CD14-positive monocyte (primary cell): ENCODE measurements around the gene IKZF3. TPM values are rescaled to one million over a fixed set of nuclear protein-coding genes. Genes with fewer than 3 reads are reported as not detected.

ENCODE experiments used
- DNase-seq, 3 donors: peaks; one replicate each; pipeline ENCODE4 v3.0.0-alpha.2; 2011 to 2022
- H2AFZ ChIP-seq: 2 replicates; pipeline ENCODE4 v1.6.0; 2012; ENCODE audit warnings: mild to moderate bottlenecking, low read depth, low read length, inconsistent platforms; ENCODE audit not compliant: insufficient read depth, poor library complexity, severe bottlenecking
- H3K27ac ChIP-seq, 2 donors: 1 replicate in 1 of 2; 2 replicates in 1 of 2; pipeline ENCODE4 v1.5.1; 2012 to 2013; ENCODE audit warnings: low read length in 2 of 2, control low read depth in 1 of 2, inconsistent platforms in 1 of 2, low read depth in 1 of 2, mild to moderate bottlenecking in 1 of 2
- H3K27me3 ChIP-seq, 2 donors: one replicate each; pipeline versions ENCODE4 v1.6.0 to v1.6.1; 2011 to 2013; ENCODE audit warnings: low read length in 2 of 2; ENCODE audit not compliant: control insufficient read depth in 2 of 2, insufficient read depth in 2 of 2
- H3K36me3 ChIP-seq, 2 donors: replicated peaks in 1 of 2; 1 replicate in 1 of 2; 2 replicates in 1 of 2; pipeline versions ENCODE4 v1.5.1 to v1.6.1; 2012 to 2013; ENCODE audit warnings: low read length in 2 of 2, control low read depth in 1 of 2, inconsistent platforms in 1 of 2, mild to moderate bottlenecking in 1 of 2; ENCODE audit not compliant: insufficient read depth in 2 of 2, control insufficient read depth in 1 of 2
- H3K4me1 ChIP-seq, 2 donors: 1 replicate in 1 of 2; 2 replicates in 1 of 2; pipeline versions ENCODE4 v1.5.1 to v1.6.1; 2012 to 2013; ENCODE audit warnings: low read length in 2 of 2, control low read depth in 1 of 2, inconsistent platforms in 1 of 2, mild to moderate bottlenecking in 1 of 2, moderate library complexity in 1 of 2; ENCODE audit not compliant: insufficient read depth in 2 of 2, control insufficient read depth in 1 of 2
- H3K4me2 ChIP-seq: replicated peaks from 2 replicates; pipeline ENCODE3; 2012; ENCODE audit warnings: low read length, moderate library complexity, mild to moderate bottlenecking; ENCODE audit not compliant: poor library complexity, severe bottlenecking; ENCODE audit errors: extremely low read depth
- H3K4me3 ChIP-seq, 3 experiments: fragments of 200-600 bp in 1 of 3; sonication (generic) in 1 of 3; replicated peaks in 1 of 3; 1 replicate in 2 of 3; 2 replicates in 1 of 3; pipeline ENCODE4 v1.5.1; 2011 to 2013; ENCODE audit warnings: low read length in 3 of 3, mild to moderate bottlenecking in 3 of 3, control low read depth in 2 of 3, low read depth in 2 of 3, inconsistent platforms in 1 of 3, moderate library complexity in 1 of 3
- H3K79me2 ChIP-seq: 2 replicates; pipeline ENCODE4 v1.6.0; 2012; ENCODE audit warnings: mild to moderate bottlenecking, control low read depth, inconsistent platforms, low read length, moderate library complexity; ENCODE audit not compliant: insufficient read depth
- H3K9ac ChIP-seq: 2 replicates; pipeline ENCODE4 v1.6.0; 2017; ENCODE audit warnings: low read length, mild to moderate bottlenecking; ENCODE audit not compliant: insufficient read depth, poor library complexity, severe bottlenecking
- H3K9me3 ChIP-seq, 2 donors: replicated peaks in 1 of 2; 1 replicate in 1 of 2; 2 replicates in 1 of 2; pipeline versions ENCODE4 v1.5.1 to v1.6.1; 2012 to 2013; ENCODE audit warnings: low read length in 2 of 2, control low read depth in 1 of 2; ENCODE audit not compliant: control insufficient read depth in 1 of 2, insufficient read depth in 1 of 2
- H4K20me1 ChIP-seq: 2 replicates; pipeline ENCODE4 v1.6.0; 2012; ENCODE audit warnings: mild to moderate bottlenecking, low read length, control low read depth, moderate library complexity; ENCODE audit not compliant: insufficient read depth
- H3K27ac Mint-ChIP-seq, 7 donors: one replicate each; pipeline ENCODE4 v1.8.0; 2020; ENCODE audit warnings: mild to moderate bottlenecking in 7 of 7, mixed read lengths in 7 of 7, moderate library complexity in 6 of 7, inconsistent platforms in 2 of 7
- H3K27me3 Mint-ChIP-seq, 3 donors: one replicate each; pipeline ENCODE4 v1.8.0; 2021 to 2022; ENCODE audit warnings: low read depth in 3 of 3, mild to moderate bottlenecking in 3 of 3, mixed read lengths in 3 of 3, moderate library complexity in 3 of 3, inconsistent platforms in 1 of 3
- H3K36me3 Mint-ChIP-seq, 2 donors: one replicate each; pipeline ENCODE4 v1.8.0; 2020; ENCODE audit warnings: mixed read lengths in 2 of 2, inconsistent platforms in 1 of 2, mild to moderate bottlenecking in 1 of 2
- H3K4me1 Mint-ChIP-seq: one replicate; pipeline ENCODE4 v1.8.0; 2020; ENCODE audit warnings: mild to moderate bottlenecking, mixed read lengths
- H3K4me3 Mint-ChIP-seq, 2 donors: one replicate each; pipeline ENCODE4 v1.8.0; 2020; ENCODE audit warnings: mild to moderate bottlenecking in 2 of 2, mixed read lengths in 2 of 2, moderate library complexity in 1 of 2
- H3K9me3 Mint-ChIP-seq, 7 donors: one replicate each; pipeline ENCODE4 v1.8.0; 2020 to 2022; ENCODE audit warnings: mixed read lengths in 7 of 7, mild to moderate bottlenecking in 6 of 7, moderate library complexity in 6 of 7, inconsistent platforms in 2 of 7
- WGBS: methylation state at CpG from one replicate; pipeline ENCODE4 v1.1.5; 2013; ENCODE audit warnings: missing lambda C conversion rate; ENCODE audit not compliant: insufficient coverage; 5-methylcytosine and 5-hydroxymethylcytosine counted together
- intact Hi-C, 2 donors: fragments of 100-400 bp; cut with micrococcal nuclease; formaldehyde crosslinking; loops; one replicate each; pipeline versions ENCODE4 v1.15.0 to v1.15.1; 2023
- polyA plus RNA-seq, 3 donors: library from polyadenylated mRNA; depleted of rRNA in 1 of 3; unstranded in 2 of 3; stranded (reverse) in 1 of 3; fragments of 300-500 nt in 2 of 3; fragments of >200 nt in 1 of 3; fragmentation: Illumina TruSeq in 2 of 3; gene quantifications; 1 replicate in 2 of 3; 2 replicates in 1 of 3; pipeline ENCODE4 v1.2.3, GENCODE V29; 2012 to 2021
- TF ChIP-seq, protein P1 (sequence below): fragments of 200-600 bp; IDR thresholded peaks from one replicate; pipeline ENCODE4 v1.8.0; 2022; ENCODE audit warnings: antibody characterized with exemption, mild to moderate bottlenecking

The IKZF3 gene
- polyA plus RNA-seq, 3 donors: 0.05 to 0.15 (median 0.05) TPM

DNA sequence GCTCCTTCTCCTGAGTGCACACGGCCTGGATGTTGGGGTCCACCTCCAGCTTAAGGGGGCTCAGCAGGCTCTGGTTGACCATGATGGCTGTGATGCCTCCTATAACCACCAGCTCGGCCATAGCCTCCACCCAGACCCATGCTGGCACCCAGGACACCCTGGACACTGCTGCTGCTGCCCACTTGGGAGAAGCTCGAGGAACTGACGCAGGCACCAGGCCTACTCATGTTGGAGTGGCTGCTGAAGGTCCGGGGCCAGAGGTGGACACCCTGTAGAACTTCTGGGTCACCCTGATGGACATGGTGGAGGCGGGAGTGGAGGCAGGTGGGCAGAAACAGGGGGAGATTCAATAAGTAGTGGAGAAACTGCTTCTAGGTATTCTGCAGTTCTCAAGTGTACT, 28.0 kb downstream of the IKZF3 start:
- peaks cover 8 to 29% (median 24%) of the 10 kb centered on the region in 3 donors for H3K27me3 Mint-ChIP-seq
- Histone ChIP-seq H4K20me1 (no peaks in the 10 kb centered on the region), H3K79me2 (no peaks in the 10 kb centered on the region), H3K9ac (no peak overlapping the region), H3K36me3 (no peaks in the 10 kb centered on the region), H3K4me3 (no peak overlapping the region), H3K4me1 (no peaks in the 10 kb centered on the region), H3K27ac (no peak overlapping the region), H3K9me3 (peaks cover 7 to 30% of the 10 kb centered on the region in 2 donors), H2AFZ (no peak overlapping the region), H3K27me3 (peaks cover 0 to 8% of the 10 kb centered on the region in 2 donors), H3K4me2 (no peak overlapping the region)
- intact Hi-C loops: no loop called here
- H3K4me1 Mint-ChIP-seq: no peaks in the 10 kb centered on the region
- no peak overlapping the region for H3K4me3 Mint-ChIP-seq
- TF ChIP-seq, protein P1, sequence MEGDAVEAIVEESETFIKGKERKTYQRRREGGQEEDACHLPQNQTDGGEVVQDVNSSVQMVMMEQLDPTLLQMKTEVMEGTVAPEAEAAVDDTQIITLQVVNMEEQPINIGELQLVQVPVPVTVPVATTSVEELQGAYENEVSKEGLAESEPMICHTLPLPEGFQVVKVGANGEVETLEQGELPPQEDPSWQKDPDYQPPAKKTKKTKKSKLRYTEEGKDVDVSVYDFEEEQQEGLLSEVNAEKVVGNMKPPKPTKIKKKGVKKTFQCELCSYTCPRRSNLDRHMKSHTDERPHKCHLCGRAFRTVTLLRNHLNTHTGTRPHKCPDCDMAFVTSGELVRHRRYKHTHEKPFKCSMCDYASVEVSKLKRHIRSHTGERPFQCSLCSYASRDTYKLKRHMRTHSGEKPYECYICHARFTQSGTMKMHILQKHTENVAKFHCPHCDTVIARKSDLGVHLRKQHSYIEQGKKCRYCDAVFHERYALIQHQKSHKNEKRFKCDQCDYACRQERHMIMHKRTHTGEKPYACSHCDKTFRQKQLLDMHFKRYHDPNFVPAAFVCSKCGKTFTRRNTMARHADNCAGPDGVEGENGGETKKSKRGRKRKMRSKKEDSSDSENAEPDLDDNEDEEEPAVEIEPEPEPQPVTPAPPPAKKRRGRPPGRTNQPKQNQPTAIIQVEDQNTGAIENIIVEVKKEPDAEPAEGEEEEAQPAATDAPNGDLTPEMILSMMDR: no peak
- DNase-seq: no peak
- H3K9me3 Mint-ChIP-seq: peaks cover 9 to 35% (median 28%) of the 10 kb centered on the region in 7 donors
- H3K27ac Mint-ChIP-seq: no peak overlapping the region
- H3K36me3 Mint-ChIP-seq: peaks cover 0 to 1% of the 10 kb centered on the region in 2 donors
- 99% methylated on average over 6 of the region's 6 CpGs for WGBS

DNA sequence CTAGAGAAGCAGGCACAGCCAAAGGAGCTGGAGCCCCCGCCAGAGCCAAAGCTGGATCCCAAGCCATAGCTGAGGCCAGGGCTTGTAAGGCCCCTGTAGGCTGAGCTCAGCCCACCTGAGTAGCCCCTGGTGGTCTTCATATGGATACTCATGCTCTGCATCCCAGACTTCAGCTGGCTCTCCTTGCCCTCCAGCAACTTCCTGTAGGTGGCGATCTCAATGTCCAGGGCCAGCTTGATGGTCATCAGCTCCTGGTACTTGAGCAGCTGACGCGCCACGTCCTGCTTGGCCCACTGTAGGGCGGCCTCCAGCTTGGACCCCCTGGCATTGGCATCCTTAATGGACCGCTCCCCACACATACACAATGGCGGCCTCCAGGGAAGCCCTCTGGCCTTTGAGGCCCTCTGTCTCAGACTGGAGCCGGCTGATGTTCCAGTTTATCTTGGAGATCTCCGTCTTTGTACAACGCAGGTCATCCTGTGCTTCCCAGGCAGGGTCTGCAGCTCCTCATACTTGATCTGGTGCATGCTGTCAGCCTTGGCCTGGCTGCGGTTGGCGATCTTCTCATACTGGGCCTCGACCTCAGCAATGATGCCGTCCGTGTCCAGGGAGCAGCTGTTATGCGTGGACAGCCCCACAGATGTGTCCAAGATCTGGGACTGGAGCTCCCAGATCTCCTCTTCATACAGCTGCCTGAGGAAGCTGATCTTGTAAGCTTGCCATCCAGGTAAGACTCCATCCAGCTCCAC, 28.9 kb downstream of the IKZF3 start:
- Histone ChIP-seq H3K9me3 (peaks cover 7 to 30% of the 10 kb centered on the region in 2 donors), H3K4me3 (no peak overlapping the region), H4K20me1 (no peaks in the 10 kb centered on the region), H3K36me3 (no peaks in the 10 kb centered on the region), H3K27ac (no peak overlapping the region), H2AFZ (no peak overlapping the region), H3K27me3 (peaks cover 0 to 8% of the 10 kb centered on the region in 2 donors), H3K79me2 (no peaks in the 10 kb centered on the region), H3K4me1 (no peaks in the 10 kb centered on the region), H3K4me2 (no peak overlapping the region), H3K9ac (no peak overlapping the region)
- H3K36me3 Mint-ChIP-seq: no peaks in the 10 kb centered on the region
- H3K27me3 Mint-ChIP-seq: peaks cover 12 to 30% (median 18%) of the 10 kb centered on the region in 3 donors
- H3K4me1 Mint-ChIP-seq: no peaks in the 10 kb centered on the region
- peaks cover 9 to 35% (median 28%) of the 10 kb centered on the region in 7 donors for H3K9me3 Mint-ChIP-seq
- intact Hi-C loops: no loop called here
- no peak for DNase-seq
- H3K27ac Mint-ChIP-seq: no peak overlapping the region
- no peak overlapping the region for H3K4me3 Mint-ChIP-seq
- TF ChIP-seq, protein P1: no peak
- WGBS: 96% methylated on average over 15 of the region's 17 CpGs
